Jurkat, Clone E6-1 (cell line): ENCODE measurements around the gene PEMT.

Experiments used
- DNase-seq: peaks from one replicate; pipeline ENCODE4 v3.0.0-alpha.2; 2011; ENCODE audit warnings: low read depth, low spot score
- H3K4me3 ChIP-seq: 2 replicates; pipeline ENCODE4 v1.5.1; 2011; ENCODE audit warnings: mild to moderate bottlenecking, low read length, control low read depth, moderate library complexity

PEMT gene

DNA sequence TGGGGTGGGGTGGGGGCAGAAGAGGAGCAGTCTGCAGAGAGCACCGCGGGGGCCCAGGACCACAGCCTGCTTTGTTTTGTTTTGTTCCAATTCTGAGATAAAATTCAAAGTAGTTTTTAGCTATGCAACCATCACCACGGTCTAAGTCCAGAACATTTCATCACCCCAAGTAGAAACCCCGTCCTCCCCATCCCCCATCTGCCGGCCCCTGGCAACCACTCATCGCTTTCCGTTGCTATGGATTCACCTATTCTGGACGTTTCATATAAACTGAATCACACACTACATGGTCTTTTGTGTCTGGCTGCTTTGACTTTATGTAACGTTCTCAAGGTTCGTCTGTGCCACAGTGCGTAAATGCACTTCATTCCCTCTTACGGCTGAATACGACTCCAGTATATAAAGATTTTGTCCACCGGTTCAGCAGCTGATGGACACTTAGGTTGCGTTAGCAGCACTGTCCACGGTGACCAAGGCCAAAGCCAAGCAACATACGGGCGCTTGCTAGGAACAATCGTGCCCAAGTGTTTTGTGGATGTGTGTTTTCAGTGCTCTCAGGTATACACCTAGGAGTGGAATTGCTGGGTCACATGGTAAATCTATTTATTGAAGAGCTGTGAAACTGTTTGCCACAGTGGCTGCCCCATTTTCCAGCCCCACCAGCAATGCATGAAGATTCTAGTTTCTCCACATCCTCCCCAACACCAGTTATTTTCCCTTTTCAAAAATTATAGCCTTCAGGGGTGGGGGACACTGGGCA is 67.6 kb downstream of the PEMT start:
- no peak overlapping the region for H3K4me3 ChIP-seq
- DNase-seq = no peak

DNA sequence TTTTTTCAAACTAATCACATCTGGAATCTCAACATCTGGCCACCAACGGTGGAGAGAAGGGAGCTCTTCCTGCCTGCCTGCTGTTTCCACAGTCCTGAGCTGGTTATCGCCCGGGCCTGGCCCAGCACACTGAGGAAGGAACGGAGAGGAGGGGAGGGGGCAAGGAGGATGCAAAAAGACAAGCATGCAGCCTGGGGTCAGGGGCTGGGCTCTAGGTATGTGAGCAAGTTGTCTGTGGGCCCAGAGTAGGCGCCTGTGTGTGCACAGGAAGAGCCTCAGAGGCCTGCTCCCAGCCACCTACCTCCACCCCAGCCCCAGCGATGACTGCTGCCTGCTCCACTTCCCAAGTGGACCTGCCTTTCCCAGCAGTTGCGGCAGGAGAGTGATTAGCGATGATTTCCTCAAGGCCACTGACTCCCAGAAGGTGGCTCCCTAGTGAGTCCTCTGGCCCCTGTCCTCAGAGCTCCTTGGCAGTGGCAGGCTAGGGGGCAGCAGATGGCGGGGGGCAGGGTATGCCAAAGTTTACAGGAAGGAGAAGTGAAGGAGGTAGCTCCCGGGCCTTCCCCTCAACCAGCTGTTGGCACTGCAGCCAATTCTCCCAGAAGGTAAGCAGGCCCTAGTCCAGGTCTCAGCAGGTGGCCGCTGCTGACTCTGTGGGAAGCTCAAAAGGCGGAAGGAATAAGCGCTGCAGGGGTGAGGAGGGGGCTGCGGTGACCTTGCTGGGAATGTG is 68.3 kb downstream of the PEMT start:
- no peak for DNase-seq
- H3K4me3 ChIP-seq = no peak overlapping the region

GRCh38 chr17:17520599-17521232 is 70.8 kb downstream of the PEMT start:
- no peak overlapping the region for H3K4me3 ChIP-seq
- DNase-seq = no peak

DNA sequence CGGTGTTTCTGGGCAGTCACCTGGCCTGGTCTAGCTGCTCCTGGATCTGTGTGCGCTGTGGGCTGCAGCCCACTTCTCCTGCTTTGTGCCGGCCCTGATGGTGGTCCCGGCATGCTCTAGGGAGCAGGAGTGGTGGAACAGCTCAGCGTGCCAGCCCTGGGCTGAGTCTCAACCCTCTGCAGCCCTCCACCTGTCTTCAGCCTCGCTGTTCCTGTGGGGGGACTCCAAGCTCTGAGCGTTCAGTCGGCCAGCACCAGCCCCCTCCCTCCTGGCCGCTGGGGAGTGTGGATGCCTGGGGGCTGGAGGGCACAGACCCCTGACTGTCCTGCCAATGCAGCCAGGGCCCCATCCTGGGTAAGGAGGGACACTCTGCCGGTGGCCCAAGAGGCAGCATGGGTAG is 71.6 kb downstream of the PEMT start:
- no peak for DNase-seq
- H3K4me3 ChIP-seq = no peak overlapping the region

GRCh38 chr17:17518951-17519350 is 72.6 kb downstream of the PEMT start:
- DNase-seq = no peak
- no peak overlapping the region for H3K4me3 ChIP-seq

GRCh38 chr17:17518014-17518413 is 73.5 kb downstream of the PEMT start:
- no peak for DNase-seq
- H3K4me3 ChIP-seq = no peak overlapping the region

GRCh38 chr17:17516941-17517720 is 74.4 kb downstream of the PEMT start:
- DNase-seq = no peak
- no peak overlapping the region for H3K4me3 ChIP-seq

DNA sequence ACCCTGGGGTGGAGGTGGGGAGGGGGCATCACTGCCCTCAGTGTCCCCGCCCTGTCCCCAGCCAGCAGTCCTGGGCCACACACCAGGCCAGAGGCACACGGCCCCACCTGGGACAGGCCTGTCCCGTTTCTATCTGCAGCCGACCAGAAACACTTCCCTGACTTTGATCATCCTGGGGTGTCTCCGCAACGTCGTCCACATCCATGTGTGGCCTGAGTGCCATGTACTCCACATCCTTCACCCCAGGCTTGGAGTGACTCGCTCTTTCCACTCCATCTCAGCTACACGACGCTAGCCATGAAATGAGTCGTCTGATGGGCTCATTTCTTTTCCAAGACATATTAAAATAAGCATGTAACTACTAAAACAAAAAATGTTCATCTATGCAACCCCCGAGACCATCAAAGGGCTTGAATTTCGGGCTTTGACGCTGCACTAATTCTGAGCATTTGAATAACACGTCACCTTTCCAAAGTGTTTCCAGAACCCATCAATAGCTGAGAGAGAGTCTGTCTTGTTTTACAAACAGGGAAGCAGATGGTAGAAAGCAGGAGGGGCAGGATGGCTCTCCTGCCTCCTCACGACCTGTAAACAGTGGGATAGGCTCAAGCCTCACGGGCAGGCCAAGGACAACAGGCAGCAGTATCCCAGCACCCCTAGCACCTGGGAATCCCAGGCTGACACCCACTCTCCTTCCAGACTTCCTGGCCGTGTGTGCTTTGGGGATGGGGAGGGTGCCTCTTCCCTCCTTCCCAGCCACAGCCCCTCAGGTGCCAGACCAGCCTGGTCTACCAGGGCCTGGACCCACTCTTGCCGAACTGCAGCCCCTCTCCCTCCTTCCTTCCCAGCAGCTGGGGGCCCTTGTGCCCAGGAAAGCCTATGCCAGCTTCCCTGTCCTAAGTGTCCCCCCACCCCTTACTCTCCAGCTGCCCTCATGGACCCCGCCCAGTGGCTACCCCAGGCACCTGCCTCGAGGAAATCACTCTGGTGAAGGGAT is 75.3 kb downstream of the PEMT start:
- DNase-seq = no peak
- H3K4me3 ChIP-seq = no peak overlapping the region

- DNase-seq = no peak
- H3K4me3 ChIP-seq = no peak overlapping the region
These were observed 76.2 kb downstream of the PEMT start for GRCh38 chr17:17514993-17515933.

GRCh38 chr17:17514361-17514992 is 77.0 kb downstream of the PEMT start:
- DNase-seq = no peak
- H3K4me3 ChIP-seq = no peak overlapping the region

DNA sequence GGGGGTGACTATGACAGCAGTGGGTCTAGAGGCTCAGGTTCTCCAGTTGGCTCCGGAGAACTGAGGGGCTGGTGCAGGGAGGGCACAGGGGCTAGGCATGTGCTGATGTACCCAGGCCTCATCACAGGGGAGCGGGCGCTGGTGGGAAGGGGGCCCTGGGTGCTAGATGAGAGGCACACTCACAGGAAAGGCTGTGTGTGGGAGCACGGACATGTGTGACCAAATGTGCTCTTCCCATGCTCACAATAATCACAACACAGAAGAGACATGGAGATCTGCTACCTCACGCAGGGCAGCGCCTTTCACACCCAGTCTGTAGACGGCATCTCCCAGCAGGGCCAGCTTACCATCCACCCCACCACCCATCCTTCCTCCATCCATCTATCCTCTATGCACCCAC is 77.9 kb downstream of the PEMT start:
- DNase-seq = no peak
- H3K4me3 ChIP-seq = no peak overlapping the region

DNA sequence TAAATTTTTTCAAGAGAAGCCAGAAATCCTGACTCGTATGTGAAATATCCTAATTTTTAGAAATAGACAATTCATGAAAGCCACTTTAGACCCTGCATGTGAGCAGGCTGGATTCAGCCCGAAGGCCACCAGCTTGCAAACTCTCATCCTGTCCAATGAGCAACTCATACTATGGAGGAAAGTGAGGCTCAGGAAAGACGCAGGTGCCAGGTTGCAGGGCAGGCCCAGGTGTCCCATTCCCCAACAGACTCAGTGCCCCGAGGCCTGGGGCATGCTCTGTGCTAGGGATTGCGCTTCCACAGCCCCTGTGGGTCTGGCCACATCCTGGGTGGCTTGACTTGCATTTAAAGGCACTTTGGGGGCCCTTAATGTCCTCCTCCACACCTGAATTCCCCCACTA is 78.6 kb downstream of the PEMT start:
- no peak for DNase-seq
- no peak overlapping the region for H3K4me3 ChIP-seq

DNA sequence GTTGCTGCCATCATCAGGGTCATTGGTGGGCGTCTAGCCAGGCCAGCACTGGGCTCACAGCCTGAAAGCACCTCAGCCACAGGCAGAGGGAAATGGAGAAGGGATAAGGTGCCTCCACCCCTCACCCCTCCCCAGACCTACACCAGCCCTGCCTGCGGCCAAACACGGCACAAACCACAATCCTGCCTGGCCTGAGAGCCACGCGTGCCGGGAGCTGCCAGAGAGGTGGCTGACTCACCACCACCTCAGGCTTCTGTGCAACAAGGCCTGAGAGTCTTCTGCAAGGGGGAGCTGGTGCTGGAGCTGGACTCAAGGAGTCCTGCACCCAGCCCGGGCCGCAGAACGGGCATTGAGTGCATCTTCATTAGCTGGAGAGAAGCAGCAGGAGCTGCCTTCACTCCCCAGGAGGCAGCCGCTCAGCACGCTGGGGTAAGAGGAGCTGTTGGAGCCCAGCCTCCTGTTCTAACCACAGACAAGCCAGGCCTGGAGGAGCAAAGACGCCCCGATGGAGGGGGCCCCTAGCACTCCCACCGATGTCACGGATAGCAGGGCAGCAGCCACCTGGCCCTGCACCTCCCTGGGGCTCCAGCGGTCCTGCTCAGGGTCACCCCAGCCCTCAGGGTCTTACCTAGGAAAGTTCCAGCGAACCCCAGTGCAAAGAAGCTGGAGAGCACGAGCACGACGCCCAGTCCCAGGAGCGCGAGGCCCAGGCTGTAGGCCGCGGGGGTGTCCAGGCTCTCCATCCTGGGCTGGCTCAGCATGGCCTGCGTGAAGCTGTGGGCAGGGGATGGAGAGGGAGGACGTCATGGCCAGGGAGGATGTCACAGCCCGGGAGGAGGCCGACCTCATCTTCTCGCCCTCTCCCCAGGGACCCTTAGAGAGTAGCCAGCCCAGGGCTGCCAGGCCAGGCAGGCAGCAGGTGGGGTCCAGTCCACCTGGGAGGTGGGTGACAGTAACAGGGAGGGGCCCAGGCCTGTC is 79.3 kb downstream of the PEMT start:
- no peak for DNase-seq
- no peak overlapping the region for H3K4me3 ChIP-seq

GRCh38 chr17:17511293-17511741 is 80.2 kb downstream of the PEMT start:
- H3K4me3 ChIP-seq = no peak overlapping the region
- peak; percentile 29 for DNase-seq

DNA sequence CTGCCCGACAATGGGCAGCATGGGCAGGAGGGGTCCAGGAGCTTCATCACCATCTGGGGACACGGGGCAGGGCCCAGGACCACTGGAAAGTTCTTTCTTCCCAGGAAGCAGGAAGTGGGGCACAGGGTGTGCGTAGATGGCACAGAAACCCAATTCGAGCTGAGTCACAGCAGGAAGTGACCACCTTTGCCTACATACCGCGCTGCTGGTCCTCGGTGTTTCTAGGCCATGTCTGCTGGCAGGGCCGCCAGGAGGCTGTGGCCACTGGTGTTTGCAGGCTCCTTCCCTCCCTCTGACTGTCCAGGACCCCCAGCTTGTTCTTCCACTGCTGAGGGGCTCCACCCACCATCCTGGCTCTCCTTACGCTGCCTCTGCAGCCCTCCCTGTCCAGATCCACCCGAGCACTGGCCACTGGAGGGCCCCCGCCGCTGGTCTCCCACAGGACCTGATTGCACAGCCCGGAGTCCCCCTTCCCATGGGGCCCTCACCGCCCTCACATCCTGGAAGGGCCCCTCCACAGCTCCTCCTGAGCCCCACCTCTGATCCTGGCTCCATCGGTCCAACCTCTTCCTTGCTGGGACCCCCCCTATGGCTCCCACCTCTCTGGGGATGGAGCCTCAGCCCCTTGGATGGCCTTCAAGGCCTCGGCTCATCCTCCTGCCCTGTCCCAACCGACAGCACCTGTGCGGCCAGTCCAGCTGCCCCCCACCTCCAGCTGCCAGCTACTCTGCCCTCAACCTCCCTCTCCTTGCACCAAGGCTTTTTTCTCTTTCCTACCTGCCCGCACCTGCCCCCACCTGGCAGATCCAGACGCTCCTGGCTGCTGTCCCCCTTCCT is 80.8 kb downstream of the PEMT start:
- H3K4me3 ChIP-seq = no peak overlapping the region
- DNase-seq = no peak
